ENCODE measurements around the gene ENKD1. TPM values are rescaled to one million over a fixed set of nuclear protein-coding genes. Genes with fewer than 3 reads are reported as not detected.

The ENKD1 gene
- total RNA-seq, 1 experiment from 2014 or later = 22.6 TPM

DNA sequence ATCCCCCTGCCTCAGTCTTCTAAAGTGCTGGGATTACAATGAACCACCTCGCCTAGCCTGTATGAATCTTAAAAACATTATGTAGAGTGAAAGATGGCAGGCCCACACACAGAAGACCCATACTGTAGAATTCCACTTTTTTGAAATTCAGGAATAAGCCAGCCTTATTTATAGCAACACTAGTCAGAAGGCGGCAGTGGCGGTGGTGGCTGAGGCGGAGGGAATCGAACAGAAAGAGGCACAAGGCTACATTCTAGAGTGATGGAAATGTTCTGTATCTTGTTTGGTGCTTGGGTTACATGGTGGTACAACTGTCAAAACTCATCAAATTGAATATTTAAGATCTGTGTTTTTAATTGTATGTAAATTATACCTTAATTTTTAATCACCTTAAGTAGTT is 41.2 kb upstream of the ENKD1 start:
- intact Hi-C loops (cut with micrococcal nuclease; ENCODE audit: unreplicated experiment) = no loop called here
- TF ChIP-seq CTCF (IDR thresholded peaks at IDR 0.05; ENCODE audit: unreplicated experiment) = no peak
- no peak for DNase-seq
- Mint-ChIP-seq H3K9me3 (ENCODE audit: low read depth, unreplicated experiment) (no peaks in the 10 kb centered on the region), H3K27me3 (ENCODE audit: unreplicated experiment) (no peaks in the 10 kb centered on the region), H3K27ac (ENCODE audit: unreplicated experiment) (no peak overlapping the region), H3K36me3 (ENCODE audit: insufficient read depth, unreplicated experiment) (no peaks in the 10 kb centered on the region), H3K4me3 (ENCODE audit: low read depth, unreplicated experiment) (no peak overlapping the region), H3K4me1 (ENCODE audit: low read depth, unreplicated experiment) (no peaks in the 10 kb centered on the region)
- CTCF ChIA-PET = interaction anchor here (1.0 kb wide), 1 partner anchor 48 kb away, joined by 3 read pairs; the partner anchor contains the start of gene ACD
- BruUV-seq (replicated peaks) = no TSS peak

DNA sequence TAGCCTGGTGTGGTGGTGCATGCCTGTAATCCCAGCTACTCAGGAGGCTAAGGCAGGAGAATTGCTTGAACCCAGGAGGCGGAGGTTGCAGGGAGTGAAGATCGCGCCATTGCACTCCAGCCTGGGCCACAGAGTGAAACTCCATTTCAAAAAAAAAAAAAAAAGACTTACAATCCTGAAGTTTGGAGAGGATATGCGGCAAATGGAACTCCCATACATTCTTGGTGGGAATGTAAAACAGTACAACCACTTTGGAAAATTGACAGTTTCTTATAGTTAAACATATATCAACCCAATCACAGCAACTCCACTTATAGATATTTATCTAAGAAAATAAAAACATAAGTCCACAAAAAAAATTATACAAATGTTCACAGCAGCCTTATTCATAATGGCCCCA is 40.7 kb upstream of the ENKD1 start:
- intact Hi-C loops (cut with micrococcal nuclease; ENCODE audit: unreplicated experiment) = no loop called here
- Mint-ChIP-seq H3K9me3 (ENCODE audit: low read depth, unreplicated experiment) (no peaks in the 10 kb centered on the region), H3K27me3 (ENCODE audit: unreplicated experiment) (no peaks in the 10 kb centered on the region), H3K4me1 (ENCODE audit: low read depth, unreplicated experiment) (no peaks in the 10 kb centered on the region), H3K36me3 (ENCODE audit: insufficient read depth, unreplicated experiment) (no peaks in the 10 kb centered on the region), H3K4me3 (ENCODE audit: low read depth, unreplicated experiment) (no peak overlapping the region), H3K27ac (ENCODE audit: unreplicated experiment) (no peak overlapping the region)
- no TSS peak for BruUV-seq (replicated peaks)
- no peak for TF ChIP-seq CTCF (IDR thresholded peaks at IDR 0.05; ENCODE audit: unreplicated experiment)
- CTCF ChIA-PET = interaction anchor here (0.7 kb wide), 1 partner anchor 9 kb away, joined by 3 read pairs; no protein-coding TSS in a partner anchor
- DNase-seq = no peak

GRCh38 chr16:67704110-67704509 is 37.6 kb upstream of the ENKD1 start:
- H3K27me3 Mint-ChIP-seq (ENCODE audit: unreplicated experiment) = no peaks in the 10 kb centered on the region
- no peak overlapping the region for H3K27ac Mint-ChIP-seq (ENCODE audit: unreplicated experiment)
- TF ChIP-seq CTCF (IDR thresholded peaks at IDR 0.05; ENCODE audit: unreplicated experiment) = no peak
- no peak for DNase-seq
- H3K9me3 Mint-ChIP-seq (ENCODE audit: low read depth, unreplicated experiment) = no peaks in the 10 kb centered on the region
- no peak overlapping the region for H3K4me3 Mint-ChIP-seq (ENCODE audit: low read depth, unreplicated experiment)
- CTCF ChIA-PET = no interaction called here
- H3K36me3 Mint-ChIP-seq (ENCODE audit: insufficient read depth, unreplicated experiment) = no peaks in the 10 kb centered on the region
- no TSS peak for BruUV-seq (replicated peaks)
- intact Hi-C loops (cut with micrococcal nuclease; ENCODE audit: unreplicated experiment) = no loop called here
- no peaks in the 10 kb centered on the region for H3K4me1 Mint-ChIP-seq (ENCODE audit: low read depth, unreplicated experiment)

DNA sequence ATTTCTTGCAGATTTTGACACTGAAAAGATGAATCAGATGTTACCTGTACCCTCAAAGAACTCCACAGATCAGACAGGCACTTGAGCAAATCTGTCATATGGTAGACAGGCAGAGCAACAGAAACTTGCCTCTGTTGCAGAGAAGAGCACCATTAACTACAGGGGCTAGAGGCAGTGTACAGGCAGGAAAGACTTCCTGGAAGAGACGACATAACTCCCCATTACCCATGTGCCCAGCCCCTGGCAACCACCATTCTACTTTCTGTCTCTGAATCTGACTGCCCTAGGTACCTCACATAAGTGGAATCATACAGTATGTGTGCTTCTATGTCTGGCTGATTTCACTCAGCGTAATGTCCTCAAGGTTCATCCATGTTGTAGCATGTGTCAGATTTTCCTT is 37.1 kb upstream of the ENKD1 start:
- no peak for DNase-seq
- no peak overlapping the region for H3K27ac Mint-ChIP-seq (ENCODE audit: unreplicated experiment)
- no peaks in the 10 kb centered on the region for H3K4me1 Mint-ChIP-seq (ENCODE audit: low read depth, unreplicated experiment)
- H3K4me3 Mint-ChIP-seq (ENCODE audit: low read depth, unreplicated experiment) = no peak overlapping the region
- H3K36me3 Mint-ChIP-seq (ENCODE audit: insufficient read depth, unreplicated experiment) = no peaks in the 10 kb centered on the region
- intact Hi-C loops (cut with micrococcal nuclease; ENCODE audit: unreplicated experiment) = no loop called here
- no peak for TF ChIP-seq CTCF (IDR thresholded peaks at IDR 0.05; ENCODE audit: unreplicated experiment)
- peaks cover 2% of the 10 kb centered on the region for H3K9me3 Mint-ChIP-seq (ENCODE audit: low read depth, unreplicated experiment)
- BruUV-seq (replicated peaks) = no TSS peak
- CTCF ChIA-PET = no interaction called here
- no peaks in the 10 kb centered on the region for H3K27me3 Mint-ChIP-seq (ENCODE audit: unreplicated experiment)
